SK-N-SH treated with all-trans-retinoic acid at 6 μM for 48 hours (cell line): ENCODE results near the gene GRIK3.

Experiments used
- ARNTL ChIP-seq: fragments of 450-650 bp; formaldehyde crosslinking; IDR thresholded peaks from 2 replicates; pipeline ENCODE4 v1.5.0; 2020; ENCODE audit warnings: low read depth, mild to moderate bottlenecking, moderate library complexity, borderline replicate concordance
- ESRRG ChIP-seq: fragments of 250-450 bp; sonication (Bioruptor Pico); IDR thresholded peaks from 2 replicates; pipeline ENCODE4 v1.6.1; 2021; ENCODE audit warnings: mild to moderate bottlenecking
- PATZ1 ChIP-seq: fragments of 250-450 bp; sonication (Bioruptor Pico); IDR thresholded peaks from 2 replicates; pipeline ENCODE4 v1.8.0; 2020; ENCODE audit warnings: mild to moderate bottlenecking, moderate library complexity, borderline replicate concordance
- TOX ChIP-seq: fragments of 250-450 bp; sonication (Bioruptor Pico); IDR thresholded peaks from 2 replicates; pipeline ENCODE4 v1.8.0; 2021; ENCODE audit warnings: mild to moderate bottlenecking, moderate library complexity, borderline replicate concordance
- ZC3H10 ChIP-seq: fragments of 250-450 bp; sonication (Bioruptor Pico); IDR thresholded peaks from 2 replicates; pipeline ENCODE4 v1.5.1; 2021; ENCODE audit warnings: mild to moderate bottlenecking, moderate library complexity
- TF ChIP-seq, protein P1 (sequence below): fragments of 250-450 bp; sonication (Bioruptor Pico); IDR thresholded peaks from 2 replicates; pipeline ENCODE4 v1.5.1; 2020; ENCODE audit warnings: low read depth, mild to moderate bottlenecking, moderate library complexity

- TF ChIP-seq, protein P1, sequence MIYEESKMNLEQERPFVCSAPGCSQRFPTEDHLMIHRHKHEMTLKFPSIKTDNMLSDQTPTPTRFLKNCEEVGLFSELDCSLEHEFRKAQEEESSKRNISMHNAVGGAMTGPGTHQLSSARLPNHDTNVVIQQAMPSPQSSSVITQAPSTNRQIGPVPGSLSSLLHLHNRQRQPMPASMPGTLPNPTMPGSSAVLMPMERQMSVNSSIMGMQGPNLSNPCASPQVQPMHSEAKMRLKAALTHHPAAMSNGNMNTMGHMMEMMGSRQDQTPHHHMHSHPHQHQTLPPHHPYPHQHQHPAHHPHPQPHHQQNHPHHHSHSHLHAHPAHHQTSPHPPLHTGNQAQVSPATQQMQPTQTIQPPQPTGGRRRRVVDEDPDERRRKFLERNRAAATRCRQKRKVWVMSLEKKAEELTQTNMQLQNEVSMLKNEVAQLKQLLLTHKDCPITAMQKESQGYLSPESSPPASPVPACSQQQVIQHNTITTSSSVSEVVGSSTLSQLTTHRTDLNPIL, result no peak
- no peak for TF ChIP-seq ZC3H10 (CRISPR knock-in tag)
- TF ChIP-seq TOX (CRISPR knock-in tag), result no peak
- no peak for TF ChIP-seq ARNTL (CRISPR knock-in tag)
- TF ChIP-seq ESRRG (CRISPR knock-in tag), result no peak
- no peak for TF ChIP-seq PATZ1 (CRISPR knock-in tag)
These were observed 69.5 kb downstream of the GRIK3 start for GRCh38 chr1:36964830-36965229.
